OCI-LY1 (cell line): Measurements from ENCODE around the gene CENPC.

Experiments used
- EZH2 ChIP-seq: fragments of 200-600 bp; sonication (generic), shearing (Covaris generic); IDR thresholded peaks from 2 replicates; pipeline ENCODE4 v1.8.0; 2017; ENCODE audit warnings: borderline replicate concordance, mixed run types, mild to moderate bottlenecking, antibody characterized with exemption, low read length, moderate library complexity, mixed read lengths
- TF ChIP-seq, protein P1 (sequence below): fragments of 200-600 bp; sonication (generic), shearing (Covaris generic); IDR thresholded peaks from 2 replicates; pipeline ENCODE4 v1.5.1; 2017; ENCODE audit warnings: mild to moderate bottlenecking, antibody characterized with exemption, low read length, moderate library complexity, mixed read lengths

DNA sequence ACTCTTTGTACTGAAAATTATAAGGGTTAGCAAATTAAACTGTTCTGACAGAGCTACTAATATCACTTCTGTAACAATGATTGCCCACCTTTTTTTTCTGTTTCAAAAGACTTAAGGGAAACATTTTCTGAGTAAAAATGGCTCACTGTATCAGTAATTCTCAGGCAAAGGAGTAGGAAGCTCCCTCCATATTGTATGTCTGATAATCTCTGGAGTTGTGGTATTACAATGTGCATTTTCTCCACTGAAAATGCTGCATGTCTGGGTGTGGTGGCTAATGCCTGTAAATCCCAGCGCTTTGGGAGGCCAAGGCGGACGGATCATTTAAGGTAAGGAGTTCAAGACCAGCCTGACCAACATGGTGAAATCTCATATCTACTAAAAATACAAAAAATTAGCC is 8.8 kb upstream of the CENPC start:
- TF ChIP-seq, protein P1, sequence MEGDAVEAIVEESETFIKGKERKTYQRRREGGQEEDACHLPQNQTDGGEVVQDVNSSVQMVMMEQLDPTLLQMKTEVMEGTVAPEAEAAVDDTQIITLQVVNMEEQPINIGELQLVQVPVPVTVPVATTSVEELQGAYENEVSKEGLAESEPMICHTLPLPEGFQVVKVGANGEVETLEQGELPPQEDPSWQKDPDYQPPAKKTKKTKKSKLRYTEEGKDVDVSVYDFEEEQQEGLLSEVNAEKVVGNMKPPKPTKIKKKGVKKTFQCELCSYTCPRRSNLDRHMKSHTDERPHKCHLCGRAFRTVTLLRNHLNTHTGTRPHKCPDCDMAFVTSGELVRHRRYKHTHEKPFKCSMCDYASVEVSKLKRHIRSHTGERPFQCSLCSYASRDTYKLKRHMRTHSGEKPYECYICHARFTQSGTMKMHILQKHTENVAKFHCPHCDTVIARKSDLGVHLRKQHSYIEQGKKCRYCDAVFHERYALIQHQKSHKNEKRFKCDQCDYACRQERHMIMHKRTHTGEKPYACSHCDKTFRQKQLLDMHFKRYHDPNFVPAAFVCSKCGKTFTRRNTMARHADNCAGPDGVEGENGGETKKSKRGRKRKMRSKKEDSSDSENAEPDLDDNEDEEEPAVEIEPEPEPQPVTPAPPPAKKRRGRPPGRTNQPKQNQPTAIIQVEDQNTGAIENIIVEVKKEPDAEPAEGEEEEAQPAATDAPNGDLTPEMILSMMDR = no peak
- TF ChIP-seq EZH2 = no peak
